HEK293T (cell line): ENCODE results near the gene IGF1R.

ENCODE experiments used
- ARNT ChIP-seq: fragments of 450-650 bp; IDR thresholded peaks from 2 replicates; pipeline ENCODE4 v1.6.1; 2017; ENCODE audit warnings: mild to moderate bottlenecking
- BHLHE40 ChIP-seq: fragments of 450-650 bp; IDR thresholded peaks from 2 replicates; pipeline ENCODE4 v1.6.1; 2016; ENCODE audit warnings: mild to moderate bottlenecking, moderate library complexity, borderline replicate concordance
- CTBP1 ChIP-seq: fragments of 450-650 bp; IDR thresholded peaks from 2 replicates; pipeline ENCODE4 v1.6.1; 2016; ENCODE audit warnings: borderline replicate concordance
- ELF4 ChIP-seq: fragments of 450-650 bp; IDR thresholded peaks from 2 replicates; pipeline ENCODE4 v1.6.1; 2017; ENCODE audit warnings: antibody characterized with exemption
- FOXA1 ChIP-seq: fragments of 450-650 bp; IDR thresholded peaks from 2 replicates; pipeline ENCODE4 v1.6.1; 2016; ENCODE audit warnings: mild to moderate bottlenecking
- FOXK2 ChIP-seq: fragments of 450-650 bp; IDR thresholded peaks from 2 replicates; pipeline ENCODE4 v1.6.1; 2016; ENCODE audit warnings: mild to moderate bottlenecking
- FOXM1 ChIP-seq: fragments of 450-650 bp; IDR thresholded peaks from 2 replicates; pipeline ENCODE4 v1.6.1; 2017; ENCODE audit warnings: mild to moderate bottlenecking, borderline replicate concordance
- NFRKB ChIP-seq: fragments of 450-650 bp; IDR thresholded peaks from 2 replicates; pipeline ENCODE4 v1.6.1; 2016; ENCODE audit warnings: mild to moderate bottlenecking, moderate library complexity
- PKNOX1 ChIP-seq: fragments of 450-650 bp; IDR thresholded peaks from 2 replicates; pipeline ENCODE4 v1.6.1; 2016
- SP1 ChIP-seq: fragments of 450-650 bp; IDR thresholded peaks from 2 replicates; pipeline ENCODE4 v1.6.1; 2017
- TARDBP ChIP-seq: fragments of 450-650 bp; IDR thresholded peaks from 2 replicates; pipeline ENCODE4 v1.6.1; 2016
- ZNF384 ChIP-seq: fragments of 450-650 bp; IDR thresholded peaks from 2 replicates; pipeline ENCODE4 v1.6.1; 2016

- TF ChIP-seq TARDBP, result no peak
- no peak for TF ChIP-seq FOXA1
- TF ChIP-seq SP1, result no peak
- no peak for TF ChIP-seq ZNF384
- TF ChIP-seq BHLHE40, result no peak
- TF ChIP-seq NFRKB, result no peak
- no peak for TF ChIP-seq ARNT
- no peak for TF ChIP-seq ELF4
- TF ChIP-seq PKNOX1, result no peak
- TF ChIP-seq FOXM1, result no peak
- no peak for TF ChIP-seq FOXK2
- no peak for TF ChIP-seq CTBP1
Measured at GRCh38 chr15:98611808-98612207, 36.5 kb upstream of the IGF1R start.
